DND-41 (cell line): ENCODE results near the gene NOSIP.

Source experiments
- ATAC-seq: fragments of 200-7000 bp; cut with Tn5 transposase; 3 replicates; pipeline ENCODE4 v1.9.1; 2021; ENCODE audit warnings: low read depth; ENCODE audit not compliant: insufficient read depth
- DNase-seq: peaks from one replicate; pipeline ENCODE4 v3.0.0-alpha.2; 2020
- H2AFZ ChIP-seq: 2 replicates; pipeline ENCODE4 v1.6.0; 2012; ENCODE audit warnings: low read depth, low read length
- H3K27ac ChIP-seq: 2 replicates; pipeline ENCODE4 v1.5.1; 2012; ENCODE audit warnings: low read length, inconsistent platforms
- H3K27me3 ChIP-seq: fragments of 200-600 bp; sonication (generic); 2 replicates; pipeline ENCODE4 v1.6.0; 2012; ENCODE audit warnings: low read length, mild to moderate bottlenecking, inconsistent platforms; ENCODE audit not compliant: insufficient read depth, poor library complexity
- H3K36me3 ChIP-seq: 2 replicates; pipeline ENCODE4 v1.5.1; 2012; ENCODE audit warnings: low read length, inconsistent platforms; ENCODE audit not compliant: insufficient read depth
- H3K4me1 ChIP-seq: 2 replicates; pipeline ENCODE4 v1.5.1; 2012; ENCODE audit warnings: mild to moderate bottlenecking, low read length; ENCODE audit not compliant: insufficient read depth
- H3K4me2 ChIP-seq: 2 replicates; pipeline ENCODE4 v1.6.0; 2012; ENCODE audit warnings: mild to moderate bottlenecking, moderate library complexity, low read length, inconsistent platforms; ENCODE audit not compliant: insufficient read depth
- H3K4me3 ChIP-seq, 2 experiments: fragments of 200-600 bp in 1 of 2; shearing (Covaris generic) in 1 of 2; 2 replicates each; pipeline ENCODE4 v1.5.1; 2012 to 2016; ENCODE audit warnings: inconsistent platforms in 2 of 2, low read length in 2 of 2, mild to moderate bottlenecking in 2 of 2, low read depth in 1 of 2, moderate library complexity in 1 of 2
- H3K79me2 ChIP-seq: 2 replicates; pipeline ENCODE4 v1.6.0; 2012; ENCODE audit warnings: low read length, inconsistent platforms; ENCODE audit not compliant: insufficient read depth
- H3K9ac ChIP-seq: 2 replicates; pipeline ENCODE4 v1.6.0; 2012; ENCODE audit warnings: low read depth, mild to moderate bottlenecking, inconsistent platforms, low read length, moderate library complexity
- H3K9me3 ChIP-seq: 2 replicates; pipeline ENCODE4 v1.5.1; 2012; ENCODE audit warnings: low read length, moderate library complexity, mild to moderate bottlenecking, inconsistent platforms; ENCODE audit not compliant: insufficient read depth, severe bottlenecking
- H4K20me1 ChIP-seq: 2 replicates; pipeline ENCODE4 v1.6.0; 2012; ENCODE audit warnings: low read length; ENCODE audit not compliant: insufficient read depth
- EZH2 ChIP-seq: IDR thresholded peaks from 3 replicates; pipeline ENCODE4 v1.6.1; 2012; ENCODE audit warnings: borderline replicate concordance, low read depth, mild to moderate bottlenecking, moderate library complexity, low read length, inconsistent platforms; ENCODE audit not compliant: severe bottlenecking
- TF ChIP-seq, protein P1 (sequence below): IDR thresholded peaks from 2 replicates; pipeline ENCODE4 v1.5.1; 2012; ENCODE audit warnings: borderline replicate concordance, low read length, moderate library complexity, mild to moderate bottlenecking; ENCODE audit not compliant: poor library complexity, severe bottlenecking; ENCODE audit errors: extremely low read depth

Gene NOSIP

DNA sequence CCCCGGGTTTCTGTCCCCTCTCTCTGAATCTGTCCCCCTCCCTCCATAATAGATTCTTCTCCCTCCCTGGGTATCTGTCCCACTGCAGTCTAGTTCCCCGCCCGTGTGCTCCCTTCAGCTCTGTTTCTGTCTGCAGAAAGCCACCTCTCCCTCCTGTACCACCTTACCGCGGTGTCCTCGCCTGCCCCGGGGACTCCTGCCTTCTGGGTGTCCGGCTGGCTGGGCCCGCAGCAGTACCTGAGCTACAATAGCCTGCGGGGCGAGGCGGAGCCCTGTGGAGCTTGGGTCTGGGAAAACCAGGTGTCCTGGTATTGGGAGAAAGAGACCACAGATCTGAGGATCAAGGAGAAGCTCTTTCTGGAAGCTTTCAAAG, 66.6 kb downstream of the NOSIP start:
- Histone ChIP-seq H3K4me1 (peaks cover 12% of the 10 kb centered on the region), H3K4me3 (peak overlapping the region; percentile 45 to 63; a peak in 3 of 4 replicates)
- DNase-seq = no peak

DNA sequence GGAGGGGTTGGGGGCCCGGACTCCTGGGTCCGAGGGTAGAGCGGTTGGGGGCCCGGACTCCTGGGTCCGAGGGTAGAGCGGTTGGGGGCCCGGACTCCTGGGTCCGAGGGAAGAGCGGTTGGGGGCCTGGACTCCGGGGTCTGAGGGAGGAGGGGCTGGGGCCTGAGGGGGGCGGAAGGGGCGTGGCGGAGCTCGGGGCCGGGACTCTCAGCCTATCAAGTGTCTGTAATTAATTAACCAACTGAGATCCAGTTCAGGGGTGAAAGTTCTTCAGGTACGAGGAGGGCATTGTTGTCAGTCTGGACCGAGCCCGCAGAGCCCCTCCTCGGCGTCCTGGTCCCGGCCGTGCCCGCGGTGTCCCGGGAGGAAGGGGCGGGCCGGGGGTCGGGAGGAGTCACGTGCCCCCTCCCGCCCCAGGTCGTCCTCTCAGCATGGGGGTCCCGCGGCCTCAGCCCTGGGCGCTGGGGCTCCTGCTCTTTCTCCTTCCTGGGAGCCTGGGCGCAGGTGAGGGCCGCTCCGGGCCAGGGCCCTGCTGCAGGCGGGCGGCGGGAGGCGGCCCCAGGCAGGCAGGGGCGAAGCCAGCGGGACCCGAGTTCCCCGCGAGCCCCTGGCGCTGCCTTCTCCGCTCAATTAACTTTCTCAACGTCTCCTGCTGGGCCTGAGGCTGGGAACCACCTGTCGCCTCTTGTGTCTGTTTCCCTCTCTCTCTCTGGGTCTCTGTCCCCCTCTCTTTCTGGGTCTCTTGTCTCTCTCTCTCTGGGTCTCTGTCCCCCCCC, 67.2 kb downstream of the NOSIP start:
- H3K4me1 ChIP-seq = peaks cover 12% of the 10 kb centered on the region
- H3K27ac ChIP-seq = peak overlapping the region; percentile 50
- H3K79me2 ChIP-seq = no peaks in the 10 kb centered on the region
- peak overlapping the region; percentile 45 to 63 for H3K4me3 ChIP-seq
- peak overlapping the region; percentile 70 for H3K4me2 ChIP-seq
- DNase-seq (no peak), ATAC-seq (peak; percentile 71)
- TF ChIP-seq, protein P1, sequence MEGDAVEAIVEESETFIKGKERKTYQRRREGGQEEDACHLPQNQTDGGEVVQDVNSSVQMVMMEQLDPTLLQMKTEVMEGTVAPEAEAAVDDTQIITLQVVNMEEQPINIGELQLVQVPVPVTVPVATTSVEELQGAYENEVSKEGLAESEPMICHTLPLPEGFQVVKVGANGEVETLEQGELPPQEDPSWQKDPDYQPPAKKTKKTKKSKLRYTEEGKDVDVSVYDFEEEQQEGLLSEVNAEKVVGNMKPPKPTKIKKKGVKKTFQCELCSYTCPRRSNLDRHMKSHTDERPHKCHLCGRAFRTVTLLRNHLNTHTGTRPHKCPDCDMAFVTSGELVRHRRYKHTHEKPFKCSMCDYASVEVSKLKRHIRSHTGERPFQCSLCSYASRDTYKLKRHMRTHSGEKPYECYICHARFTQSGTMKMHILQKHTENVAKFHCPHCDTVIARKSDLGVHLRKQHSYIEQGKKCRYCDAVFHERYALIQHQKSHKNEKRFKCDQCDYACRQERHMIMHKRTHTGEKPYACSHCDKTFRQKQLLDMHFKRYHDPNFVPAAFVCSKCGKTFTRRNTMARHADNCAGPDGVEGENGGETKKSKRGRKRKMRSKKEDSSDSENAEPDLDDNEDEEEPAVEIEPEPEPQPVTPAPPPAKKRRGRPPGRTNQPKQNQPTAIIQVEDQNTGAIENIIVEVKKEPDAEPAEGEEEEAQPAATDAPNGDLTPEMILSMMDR = no peak
- TF ChIP-seq EZH2 = no peak
- H3K27me3 ChIP-seq = no peaks in the 10 kb centered on the region
- no peaks in the 10 kb centered on the region for H4K20me1 ChIP-seq
- no peaks in the 10 kb centered on the region for H3K36me3 ChIP-seq
- peak overlapping the region; percentile 69 for H3K9ac ChIP-seq
- H2AFZ ChIP-seq = peak overlapping the region; percentile 82
- H3K9me3 ChIP-seq = no peaks in the 10 kb centered on the region

More for the DNA sequence above, 66.6 kb downstream of the NOSIP start:
- Histone ChIP-seq H2AFZ (peak overlapping the region; percentile 82), H3K9ac (peak overlapping the region; percentile 69), H3K79me2 (no peaks in the 10 kb centered on the region), H3K27ac (peak overlapping the region; percentile 50; the same call in 1 of the 2 replicates), H3K27me3 (no peaks in the 10 kb centered on the region), H3K4me2 (peak overlapping the region; percentile 70), H3K9me3 (no peaks in the 10 kb centered on the region), H3K36me3 (no peaks in the 10 kb centered on the region), H4K20me1 (no peaks in the 10 kb centered on the region)
- peak; percentile 31; the same call in 1 of the 3 replicates for ATAC-seq
- no peak for TF ChIP-seq EZH2
- TF ChIP-seq, protein P1 = no peak

DNA sequence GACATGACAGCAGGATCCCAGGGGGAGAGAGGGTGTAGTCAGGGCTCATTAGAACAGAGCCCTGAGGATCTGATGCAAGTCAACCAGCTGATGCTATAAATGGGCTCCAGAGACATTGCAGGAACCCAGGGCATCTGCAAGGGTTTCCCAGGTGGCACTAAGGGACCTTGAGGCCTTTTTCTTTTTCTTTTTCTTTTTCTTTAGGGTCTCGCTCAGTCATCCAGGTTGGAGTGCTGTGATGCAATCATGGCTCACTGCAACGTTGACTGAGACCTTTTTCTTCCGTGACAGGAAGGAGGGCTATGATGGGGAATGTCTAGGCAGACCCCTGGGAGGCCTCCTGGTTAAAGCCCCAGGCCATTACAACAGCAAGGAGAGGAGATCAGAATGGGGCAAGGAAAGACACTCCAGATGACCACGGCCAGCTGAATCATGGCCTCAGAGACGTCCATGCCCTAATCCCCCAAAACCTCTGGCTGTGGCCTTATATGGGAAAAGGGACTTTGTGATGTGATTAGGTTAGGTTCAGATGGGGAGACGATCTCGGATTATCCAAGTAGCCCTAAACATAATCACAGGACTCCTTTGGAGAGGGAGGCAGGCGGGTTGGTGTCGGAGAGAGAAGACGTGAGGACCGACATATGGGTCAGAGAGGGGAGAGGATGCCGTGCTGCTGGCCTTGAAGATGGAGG, 72.4 kb downstream of the NOSIP start:
- DNase-seq (no peak), ATAC-seq (no peak)
- Histone ChIP-seq H3K79me2 (no peaks in the 10 kb centered on the region), H2AFZ (no peak overlapping the region), H3K27ac (no peak overlapping the region), H3K9me3 (no peaks in the 10 kb centered on the region), H3K4me2 (no peak overlapping the region), H3K4me3 (no peak overlapping the region), H4K20me1 (no peaks in the 10 kb centered on the region), H3K4me1 (peaks cover 3% of the 10 kb centered on the region; the same call in 1 of the 2 replicates), H3K9ac (no peak overlapping the region), H3K36me3 (no peaks in the 10 kb centered on the region), H3K27me3 (no peaks in the 10 kb centered on the region)
- TF ChIP-seq, protein P1 = no peak
- no peak for TF ChIP-seq EZH2
